GM12873 (cell line): ENCODE results near the gene BICDL1.

Experiments used
- TF ChIP-seq, protein P1 (sequence below): IDR thresholded peaks from 2 replicates; pipeline ENCODE4 v1.5.1; 2012; ENCODE audit warnings: low read depth, mild to moderate bottlenecking, moderate library complexity, low read length, control low read depth; ENCODE audit not compliant: insufficient read depth; ENCODE audit errors: missing control alignments

Gene BICDL1

DNA sequence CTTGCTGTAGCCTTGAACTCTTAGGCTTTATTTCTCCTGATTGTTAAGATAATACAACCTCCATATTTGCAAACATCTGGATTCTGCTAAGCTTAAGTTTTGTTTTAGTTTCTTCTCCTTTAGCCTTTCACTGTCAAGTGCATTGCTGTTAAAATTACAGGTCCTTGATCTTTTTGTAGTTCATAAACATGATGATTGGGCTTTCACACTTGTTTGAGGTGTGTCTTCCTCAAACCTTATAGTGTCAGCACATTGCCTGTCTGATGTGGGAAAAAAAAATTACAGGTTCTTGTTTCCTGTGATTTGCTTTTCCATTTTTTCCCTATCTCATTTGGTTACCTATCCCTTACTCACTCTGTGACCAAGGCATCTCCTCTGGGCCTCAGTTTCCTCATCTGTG is 59.2 kb downstream of the BICDL1 start:
- TF ChIP-seq, protein P1, sequence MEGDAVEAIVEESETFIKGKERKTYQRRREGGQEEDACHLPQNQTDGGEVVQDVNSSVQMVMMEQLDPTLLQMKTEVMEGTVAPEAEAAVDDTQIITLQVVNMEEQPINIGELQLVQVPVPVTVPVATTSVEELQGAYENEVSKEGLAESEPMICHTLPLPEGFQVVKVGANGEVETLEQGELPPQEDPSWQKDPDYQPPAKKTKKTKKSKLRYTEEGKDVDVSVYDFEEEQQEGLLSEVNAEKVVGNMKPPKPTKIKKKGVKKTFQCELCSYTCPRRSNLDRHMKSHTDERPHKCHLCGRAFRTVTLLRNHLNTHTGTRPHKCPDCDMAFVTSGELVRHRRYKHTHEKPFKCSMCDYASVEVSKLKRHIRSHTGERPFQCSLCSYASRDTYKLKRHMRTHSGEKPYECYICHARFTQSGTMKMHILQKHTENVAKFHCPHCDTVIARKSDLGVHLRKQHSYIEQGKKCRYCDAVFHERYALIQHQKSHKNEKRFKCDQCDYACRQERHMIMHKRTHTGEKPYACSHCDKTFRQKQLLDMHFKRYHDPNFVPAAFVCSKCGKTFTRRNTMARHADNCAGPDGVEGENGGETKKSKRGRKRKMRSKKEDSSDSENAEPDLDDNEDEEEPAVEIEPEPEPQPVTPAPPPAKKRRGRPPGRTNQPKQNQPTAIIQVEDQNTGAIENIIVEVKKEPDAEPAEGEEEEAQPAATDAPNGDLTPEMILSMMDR: no peak

DNA sequence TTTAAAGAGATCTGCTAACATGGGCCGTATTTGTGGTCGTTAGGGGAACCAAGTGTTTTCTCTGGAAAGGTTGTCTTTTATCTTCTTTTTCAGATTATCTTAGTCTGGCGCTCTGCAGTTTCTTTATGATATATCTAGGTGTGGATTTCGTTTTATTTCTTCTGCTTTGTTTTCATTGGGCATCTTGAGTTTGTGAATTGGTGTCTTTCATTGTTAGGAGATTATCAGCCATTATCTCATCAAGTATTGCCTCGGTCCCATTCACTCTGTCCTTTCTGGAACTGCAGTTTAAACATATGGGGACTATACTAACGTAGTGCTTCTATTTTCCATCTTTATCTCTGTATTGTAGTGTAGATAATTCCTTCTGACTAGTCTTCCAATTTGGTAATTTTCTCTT is 60.4 kb downstream of the BICDL1 start:
- TF ChIP-seq, protein P1: no peak

DNA sequence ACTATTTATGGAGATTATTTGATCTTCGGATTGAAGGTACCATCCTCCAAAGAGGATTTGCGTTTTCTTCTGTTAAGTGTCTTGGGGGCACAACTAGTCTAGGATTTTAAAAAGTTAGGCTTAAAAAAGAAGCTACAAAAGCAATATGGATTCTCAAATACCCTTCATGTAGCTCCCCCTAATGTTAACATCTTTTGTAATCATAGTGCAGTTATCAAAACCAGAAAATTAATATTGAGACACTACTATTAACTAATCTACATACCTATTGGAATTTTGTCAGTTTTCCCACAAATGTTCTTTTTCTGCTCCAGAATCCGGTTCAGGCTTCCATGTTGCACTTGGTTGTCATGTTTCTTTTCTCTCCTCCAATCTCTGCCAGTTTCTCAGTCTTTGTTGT is 62.5 kb downstream of the BICDL1 start:
- TF ChIP-seq, protein P1: no peak

DNA sequence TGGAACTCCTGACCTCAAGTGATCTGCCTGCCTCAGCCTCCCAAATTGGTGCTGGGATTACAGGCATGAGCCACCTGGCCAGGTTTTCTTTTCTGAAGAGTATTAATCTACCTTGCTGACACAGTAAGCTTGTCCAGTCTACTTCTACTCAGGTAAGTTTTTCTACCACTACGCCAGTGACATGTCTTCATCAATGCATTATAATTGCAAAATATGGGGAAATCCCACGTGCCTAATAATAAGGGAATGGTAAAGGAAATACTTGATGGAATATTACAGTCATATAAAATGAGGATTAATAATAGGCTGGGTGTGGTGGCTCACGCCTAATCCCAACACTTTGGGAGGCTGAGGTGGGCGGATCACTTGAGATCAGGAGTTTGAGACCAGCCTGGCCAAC is 65.3 kb downstream of the BICDL1 start:
- TF ChIP-seq, protein P1: no peak

DNA sequence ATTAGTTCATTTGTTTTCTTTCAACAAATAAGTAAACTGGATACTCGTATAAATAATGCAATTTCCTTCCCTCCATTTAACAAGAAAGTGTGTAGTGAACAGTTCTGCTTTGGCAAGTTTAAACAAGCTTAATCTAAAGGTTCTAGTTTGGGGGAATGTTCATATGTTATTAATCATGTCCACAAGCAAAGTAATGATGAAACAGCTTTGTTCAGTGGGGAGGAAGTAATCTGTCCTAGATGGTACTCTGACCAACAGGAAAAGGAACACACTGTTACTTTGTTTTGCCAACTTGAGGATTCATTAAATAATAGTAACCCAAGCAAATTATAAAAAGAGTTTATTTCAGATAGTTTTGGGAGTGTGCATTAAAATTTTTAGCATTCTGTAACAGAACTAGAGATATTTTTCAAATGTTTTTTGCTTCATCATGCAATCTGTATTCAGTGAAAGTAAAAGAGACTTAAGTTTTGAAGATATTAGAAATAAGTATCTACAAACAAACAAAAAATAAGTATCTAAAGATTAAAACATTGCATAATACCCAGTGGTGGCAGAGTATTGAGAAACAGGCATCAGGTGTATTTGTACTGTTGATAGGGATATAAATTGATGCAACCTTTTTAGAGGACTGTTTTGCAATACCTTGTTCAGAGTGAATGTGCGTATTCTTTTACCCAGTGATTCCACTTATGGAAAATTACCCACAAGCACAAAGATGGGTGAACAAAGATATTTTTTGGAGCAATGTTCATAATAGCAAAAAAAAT is 66.4 kb downstream of the BICDL1 start:
- TF ChIP-seq, protein P1: no peak

DNA sequence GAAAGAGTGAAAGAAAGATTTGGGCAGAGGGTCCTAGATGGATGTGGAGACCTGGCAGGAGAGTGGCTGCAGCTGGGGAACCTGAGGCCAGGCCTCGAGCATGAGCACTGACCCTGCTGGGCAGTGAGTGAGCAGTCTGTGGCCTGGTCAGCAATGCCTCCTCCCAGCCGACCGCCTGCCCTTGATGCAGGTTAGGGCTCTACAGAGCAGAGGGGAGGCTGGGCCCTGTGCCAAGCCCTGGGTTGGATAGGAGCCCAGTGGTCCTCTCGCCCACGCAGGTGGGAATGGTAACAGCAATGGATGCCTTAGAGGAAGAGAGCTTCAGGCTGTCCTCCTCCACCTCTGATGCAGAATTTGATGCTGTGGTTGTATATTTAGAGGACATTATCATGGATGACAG is 67.7 kb downstream of the BICDL1 start:
- TF ChIP-seq, protein P1: no peak

DNA sequence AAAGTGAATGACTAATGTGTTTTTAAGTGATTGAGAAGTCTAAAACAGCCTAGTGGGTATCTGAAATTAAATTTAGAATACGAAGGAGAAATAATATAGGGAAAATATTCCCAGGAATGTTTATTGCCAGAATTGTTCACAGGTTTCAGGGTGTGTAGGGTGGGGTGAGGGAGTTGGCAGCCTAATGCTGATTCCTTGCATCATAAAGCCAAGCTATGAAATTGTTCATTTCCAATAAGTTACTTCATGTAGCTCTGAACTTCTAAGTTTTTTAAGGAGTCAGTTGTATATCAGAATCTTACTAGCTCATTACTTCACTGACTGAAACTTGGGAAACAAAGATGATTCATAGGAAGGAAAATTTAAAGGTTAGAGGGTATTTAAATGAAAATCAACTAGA is 71.2 kb downstream of the BICDL1 start:
- TF ChIP-seq, protein P1: no peak
